A549 (cell line): ENCODE measurements around the gene PKP4. TPM values are rescaled to one million over a fixed set of nuclear protein-coding genes. Genes with fewer than 3 reads are reported as not detected.
"Not testable (repeated sequence)": the region's sequence is repeated elsewhere in the genome, so short reads cannot be mapped to it uniquely, and the experiment has no call there.

Experiments used
- ATAC-seq, 2 experiments: fragments of 200-7000 bp in 1 of 2; fragments of >200 bp in 1 of 2; cut with Nextera tagmentation in 1 of 2; cut with Tn5 transposase in 1 of 2; 3 replicates each; pipeline versions ENCODE4 v1.8.0 to v1.9.1; 2018 to 2020; ENCODE audit warnings: mild to moderate bottlenecking in 1 of 2, moderate library complexity in 1 of 2
- CTCF ChIA-PET: fragments of 300-600 bp; sonication (Branson Sonifier 250); formaldehyde crosslinking; extraction: SDS; loops from one replicate; lab custom pipeline; 2021; ENCODE audit warnings: antibody characterized with exemption, inconsistent platforms; lab: Yijun Ruan, JAX
- POLR2A ChIA-PET: fragments of 350-600 bp; formaldehyde crosslinking; extraction: SDS; loops from one replicate; lab custom pipeline; 2021; ENCODE audit warnings: antibody characterized with exemption, inconsistent platforms; lab: Yijun Ruan, JAX
- DNase-seq, 2 experiments: peaks; one replicate each; pipeline versions ENCODE4 v3.0.0 to v3.0.0-alpha.2; 2011 to 2016; ENCODE audit warnings: low read depth in 1 of 2, low spot score in 1 of 2
- FAIRE-seq: peaks from 2 replicates; lab custom pipeline; 2011; peaks lifted over from hg19 to GRCh38; lab: Jason Lieb, UNC
- H3K27ac ChIP-seq, 2 experiments: fragments of >200 bp; sonication (Bioruptor Twin); formaldehyde crosslinking; 3 replicates each; pipeline ENCODE4 v1.5.1; 2016 to 2017
- H3K4me1 ChIP-seq: fragments of >200 bp; sonication (Bioruptor Twin); formaldehyde crosslinking; 3 replicates; pipeline ENCODE4 v1.6.1; 2016
- H3K4me2 ChIP-seq: fragments of >200 bp; sonication (Bioruptor Twin); formaldehyde crosslinking; 3 replicates; pipeline ENCODE4 v1.6.1; 2016
- H3K4me3 ChIP-seq: fragments of >200 bp; sonication (Bioruptor Twin); formaldehyde crosslinking; 3 replicates; pipeline ENCODE4 v1.5.1; 2016
- H3K9me3 ChIP-seq: fragments of >200 bp; sonication (Bioruptor Twin); formaldehyde crosslinking; 3 replicates; pipeline ENCODE4 v1.6.1; 2016
- BCL3 ChIP-seq: fragments of >200 bp; sonication (Bioruptor Twin); formaldehyde crosslinking; IDR thresholded peaks from 3 replicates; pipeline ENCODE4 v1.6.1; 2016
- CBX8 ChIP-seq: fragments of 200-600 bp; sonication (generic); IDR thresholded peaks from 2 replicates; pipeline ENCODE4 v1.6.1; 2016
- CEBPB ChIP-seq, 2 experiments: fragments of >200 bp in 1 of 2; sonication (Bioruptor Twin) in 1 of 2; formaldehyde crosslinking in 1 of 2; IDR thresholded peaks; 2 replicates each; pipeline ENCODE4 v1.6.1; 2012 to 2016
- CHD4 ChIP-seq: fragments of 200-600 bp; sonication (generic); IDR thresholded peaks from 2 replicates; pipeline ENCODE4 v1.6.1; 2016; ENCODE audit warnings: antibody characterized with exemption, mild to moderate bottlenecking, borderline replicate concordance
- EHF ChIP-seq: fragments of 250-450 bp; sonication (Bioruptor Pico); IDR thresholded peaks from 2 replicates; pipeline ENCODE4 v1.5.0; 2020; ENCODE audit warnings: mild to moderate bottlenecking
- ESRRA ChIP-seq: fragments of 150-350 bp; IDR thresholded peaks from 2 replicates; pipeline ENCODE4 v1.6.1; 2014; ENCODE audit warnings: mild to moderate bottlenecking, low read length, borderline replicate concordance
- FOSB ChIP-seq: fragments of 250-450 bp; sonication (Bioruptor Pico); IDR thresholded peaks from 2 replicates; pipeline ENCODE4 v1.5.0; 2020; ENCODE audit warnings: mild to moderate bottlenecking, moderate library complexity
- FOXS1 ChIP-seq: fragments of 250-450 bp; sonication (Bioruptor Pico); IDR thresholded peaks from 2 replicates; pipeline ENCODE4 v1.5.0; 2020; ENCODE audit warnings: mild to moderate bottlenecking, moderate library complexity
- HES2 ChIP-seq: fragments of >200 bp; sonication (Bioruptor Twin); formaldehyde crosslinking; IDR thresholded peaks from 2 replicates; pipeline ENCODE4 v1.6.1; 2016
- HEYL ChIP-seq: fragments of 250-450 bp; sonication (Bioruptor Pico); IDR thresholded peaks from 2 replicates; pipeline ENCODE4 v1.8.0; 2021; ENCODE audit warnings: mild to moderate bottlenecking, moderate library complexity
- HMGXB4 ChIP-seq: fragments of 250-450 bp; sonication (Bioruptor Pico); IDR thresholded peaks from 2 replicates; pipeline ENCODE4 v1.5.0; 2021; ENCODE audit warnings: mild to moderate bottlenecking, moderate library complexity, borderline replicate concordance
- KDM1A ChIP-seq: fragments of 200-600 bp; sonication (generic); IDR thresholded peaks from 2 replicates; pipeline ENCODE4 v1.6.1; 2016; ENCODE audit warnings: low read depth, mild to moderate bottlenecking
- NFE2L2 ChIP-seq: fragments of 150-350 bp; conservative IDR thresholded peaks from 2 replicates; pipeline ENCODE4 v1.6.1; 2014; ENCODE audit warnings: low read length
- PHF8 ChIP-seq: fragments of 200-600 bp; sonication (generic); IDR thresholded peaks from 2 replicates; pipeline ENCODE4 v1.6.1; 2016; ENCODE audit warnings: low read depth, mild to moderate bottlenecking, antibody characterized with exemption, moderate library complexity, borderline replicate concordance
- POLR2AphosphoS2 ChIP-seq: conservative IDR thresholded peaks from 2 replicates; pipeline ENCODE4 v1.6.1; 2012; ENCODE audit warnings: low read length, improper control_type of control experiment, inconsistent platforms
- RARB ChIP-seq: fragments of 250-450 bp; sonication (Bioruptor Pico); IDR thresholded peaks from 2 replicates; pipeline ENCODE4 v1.8.0; 2021; ENCODE audit warnings: mild to moderate bottlenecking, moderate library complexity
- SMC3 ChIP-seq: fragments of >200 bp; sonication (Bioruptor Twin); formaldehyde crosslinking; IDR thresholded peaks from 3 replicates; pipeline ENCODE4 v1.6.1; 2018; ENCODE audit warnings: inconsistent platforms
- TFCP2L1 ChIP-seq: fragments of 250-450 bp; sonication (Bioruptor Pico); IDR thresholded peaks from 2 replicates; pipeline ENCODE4 v1.5.0; 2021; ENCODE audit warnings: mild to moderate bottlenecking
- ZNF302 ChIP-seq: fragments of 250-450 bp; sonication (Bioruptor Pico); IDR thresholded peaks from 2 replicates; pipeline ENCODE4 v1.9.0; 2021; ENCODE audit warnings: inconsistent platforms, mild to moderate bottlenecking, moderate library complexity
- ZSCAN20 ChIP-seq: fragments of 250-450 bp; sonication (Bioruptor Pico); IDR thresholded peaks from 2 replicates; pipeline ENCODE4 v1.8.0; 2022; ENCODE audit warnings: mild to moderate bottlenecking, moderate library complexity
- WGBS: methylation state at CpG from one replicate; pipeline ENCODE4 v1.1.6; 2017; ENCODE audit errors: missing lambda C conversion rate; 5-methylcytosine and 5-hydroxymethylcytosine counted together
- polyA plus RNA-seq, 4 experiments: library from polyadenylated mRNA; depleted of rRNA in 3 of 4; stranded (reverse); fragments of >200 nt; fragmentation: RNase III in 1 of 4; extraction: RNeasy Plus Mini Kit Qiagen cat#74134 plus additional on column Dnase treatment in 1 of 4; gene quantifications; 2 replicates in 3 of 4; 3 replicates in 1 of 4; pipeline ENCODE4 v1.2.3, GENCODE V29; 2011 to 2017
- TF ChIP-seq, protein P1 (sequence below): IDR thresholded peaks from 2 replicates; pipeline ENCODE4 v1.6.1; 2012; ENCODE audit warnings: low read depth, borderline replicate concordance
- TF ChIP-seq, protein P2 (sequence below): fragments of 150-350 bp; IDR thresholded peaks from 2 replicates; pipeline ENCODE4 v1.6.1; 2014; ENCODE audit warnings: low read depth, mild to moderate bottlenecking, low read length

Gene PKP4
- polyA plus RNA-seq, 2 of the 4 experiments (the other 2 are of a cell fraction), result 27.0 to 56.6 TPM

DNA sequence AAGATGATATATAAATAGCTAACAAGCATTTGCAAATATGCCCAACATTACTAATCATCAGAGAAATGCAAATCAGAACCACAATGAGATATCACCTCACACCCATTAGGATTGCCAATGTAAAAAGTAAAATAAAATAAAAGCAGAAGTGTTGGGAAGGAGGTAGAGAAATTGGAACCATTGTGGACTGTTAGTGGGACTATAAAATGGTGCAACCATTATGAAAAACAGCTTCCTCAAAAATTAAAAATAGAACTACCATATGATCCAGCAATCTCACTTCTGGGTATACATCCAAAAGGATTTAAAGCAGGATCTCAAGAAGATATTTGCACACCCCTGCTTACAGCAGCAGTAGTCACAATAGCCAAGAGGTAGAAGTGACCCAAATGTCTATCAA is 238.6 kb downstream of the PKP4 start:
- CTCF ChIA-PET, result interaction anchor here (1.5 kb wide), 1 partner anchor 29 kb away, joined by 6 read pairs; no protein-coding TSS in a partner anchor
- ATAC-seq, result no peak
- FAIRE-seq, result no peak

DNA sequence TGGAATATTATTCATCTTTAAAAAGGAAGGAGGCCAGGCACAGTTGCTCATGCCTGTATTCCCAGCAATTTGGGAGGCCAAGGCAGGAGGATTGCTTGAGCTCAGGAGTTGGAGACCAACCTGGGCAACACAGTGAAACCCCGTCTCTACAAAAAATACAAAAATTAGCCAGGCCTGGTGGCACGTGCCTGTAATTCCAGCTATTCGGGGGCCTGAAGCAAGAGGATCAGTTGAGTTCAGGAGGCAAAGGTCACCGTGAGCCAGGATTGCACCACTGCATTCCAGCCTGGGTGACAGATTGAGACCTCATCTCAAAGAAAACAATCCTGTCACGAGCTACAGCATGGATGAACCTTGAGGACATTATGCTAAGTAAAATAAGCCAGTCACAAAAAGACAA is 239.0 kb downstream of the PKP4 start:
- H3K4me3 ChIP-seq, FAIRE-seq, POLR2A ChIA-PET, H3K9me3 ChIP-seq, DNase-seq, ATAC-seq, H3K27ac ChIP-seq, H3K4me1 ChIP-seq, H3K4me2 ChIP-seq: not testable (repeated sequence)
- WGBS, result 57% methylated on average over 5 of the region's 5 CpGs
- CTCF ChIA-PET, result interaction anchor here (1.5 kb wide), 1 partner anchor 28 kb away, joined by 6 read pairs; no protein-coding TSS in a partner anchor

More for the DNA sequence above, 238.6 kb downstream of the PKP4 start:
- H3K4me1 ChIP-seq, result no peaks in the 10 kb centered on the region
- H3K9me3 ChIP-seq, result peaks cover 7% of the 10 kb centered on the region; the same call in 1 of the 3 replicates
- no peak for DNase-seq
- TF ChIP-seq, protein P1, sequence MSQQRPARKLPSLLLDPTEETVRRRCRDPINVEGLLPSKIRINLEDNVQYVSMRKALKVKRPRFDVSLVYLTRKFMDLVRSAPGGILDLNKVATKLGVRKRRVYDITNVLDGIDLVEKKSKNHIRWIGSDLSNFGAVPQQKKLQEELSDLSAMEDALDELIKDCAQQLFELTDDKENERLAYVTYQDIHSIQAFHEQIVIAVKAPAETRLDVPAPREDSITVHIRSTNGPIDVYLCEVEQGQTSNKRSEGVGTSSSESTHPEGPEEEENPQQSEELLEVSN, result no peak
- no peak for TF ChIP-seq POLR2AphosphoS2
- TF ChIP-seq HES2, result no peak
- no peak for TF ChIP-seq ZNF302 (CRISPR knock-in tag)
- TF ChIP-seq SMC3, result no peak
- TF ChIP-seq BCL3, result no peak
- no peak for TF ChIP-seq NFE2L2
- TF ChIP-seq FOSB (CRISPR knock-in tag), result no peak
- TF ChIP-seq, all 56 proteins: peak for 0
- no peak overlapping the region for H3K27ac ChIP-seq
- H3K4me2 ChIP-seq, result no peak overlapping the region
- POLR2A ChIA-PET, result no interaction called here
- H3K4me3 ChIP-seq, result no peak overlapping the region

- CTCF ChIA-PET, result no interaction called here
- no peak for FAIRE-seq
- 85% methylated on average over 6 of the region's 6 CpGs for WGBS
These were observed 242.6 kb downstream of the PKP4 start for GRCh38 chr2:158699323-158699722.

GRCh38 chr2:158701101-158701500 is 244.3 kb downstream of the PKP4 start:
- FAIRE-seq (no peak), ATAC-seq (no peak), DNase-seq (no peak)
- no peak overlapping the region for H3K4me3 ChIP-seq
- WGBS, result 75% methylated on average over 3 of the region's 3 CpGs
- H3K4me1 ChIP-seq, result no peaks in the 10 kb centered on the region
- POLR2A ChIA-PET, result no interaction called here
- TF ChIP-seq, protein P1, result no peak
- TF ChIP-seq CBX8 (no peak), HMGXB4 (CRISPR knock-in tag) (no peak), RARB (CRISPR knock-in tag) (no peak), CHD4 (no peak), PHF8 (no peak), CEBPB (IDR thresholded peaks at IDR 0.05) (no peak), TFCP2L1 (CRISPR knock-in tag) (no peak)
- TF ChIP-seq, protein P2, sequence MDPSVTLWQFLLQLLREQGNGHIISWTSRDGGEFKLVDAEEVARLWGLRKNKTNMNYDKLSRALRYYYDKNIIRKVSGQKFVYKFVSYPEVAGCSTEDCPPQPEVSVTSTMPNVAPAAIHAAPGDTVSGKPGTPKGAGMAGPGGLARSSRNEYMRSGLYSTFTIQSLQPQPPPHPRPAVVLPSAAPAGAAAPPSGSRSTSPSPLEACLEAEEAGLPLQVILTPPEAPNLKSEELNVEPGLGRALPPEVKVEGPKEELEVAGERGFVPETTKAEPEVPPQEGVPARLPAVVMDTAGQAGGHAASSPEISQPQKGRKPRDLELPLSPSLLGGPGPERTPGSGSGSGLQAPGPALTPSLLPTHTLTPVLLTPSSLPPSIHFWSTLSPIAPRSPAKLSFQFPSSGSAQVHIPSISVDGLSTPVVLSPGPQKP, result no peak
- TF ChIP-seq, all 56 proteins: peak for 0
- Histone ChIP-seq H3K4me2 (no peak overlapping the region), H3K27ac (no peak overlapping the region), H3K9me3 (peaks cover 10% of the 10 kb centered on the region; the same call in 1 of the 3 replicates)
- CTCF ChIA-PET, result interaction anchor here (0.9 kb wide), 1 partner anchor 12 kb away, joined by 3 read pairs; no protein-coding TSS in a partner anchor

More at GRCh38 chr2:158699323-158699722, 242.6 kb downstream of the PKP4 start:
- Histone ChIP-seq H3K4me3 (no peak overlapping the region), H3K9me3 (peaks cover 7% of the 10 kb centered on the region; the same call in 1 of the 3 replicates), H3K4me1 (no peaks in the 10 kb centered on the region), H3K4me2 (no peak overlapping the region), H3K27ac (no peak overlapping the region)
- ATAC-seq (no peak), DNase-seq (no peak)
- no peak for TF ChIP-seq ZSCAN20
- no peak for TF ChIP-seq ESRRA
- no peak for TF ChIP-seq EHF (CRISPR knock-in tag)
- no peak for TF ChIP-seq NFE2L2
- no peak for TF ChIP-seq SMC3
- no peak for TF ChIP-seq HES2
- no peak for TF ChIP-seq FOXS1 (CRISPR knock-in tag)
- no peak for TF ChIP-seq KDM1A
- no peak for TF ChIP-seq HEYL (CRISPR knock-in tag)
- POLR2A ChIA-PET, result no interaction called here
